ENCODE results near the gene SETBP1.

GRCh38 chr18:44732599-44732998 is 51.9 kb downstream of the SETBP1 start:
- TF ChIP-seq CTCF (IDR thresholded peaks at IDR 0.05) (no peak), REST (IDR thresholded peaks at IDR 0.05; ENCODE audit: insufficient read depth in 1 of 2, low read depth in 2 of 2, low read length in 1 of 2) (no peak), POLR2AphosphoS5 (IDR thresholded peaks at IDR 0.05; ENCODE audit: low read depth, low read length) (no peak), TCF7L2 (IDR thresholded peaks at IDR 0.05; ENCODE audit: low read depth, low read length) (no peak), SIN3A (IDR thresholded peaks at IDR 0.05; ENCODE audit: borderline replicate concordance, insufficient read depth, low read depth, low read length) (no peak)
